Prostate gland (tissue), 2 donors: ENCODE data around the gene ZNF532.

Experiments used
- CTCF ChIP-seq, 4 experiments: fragments of 200-600 bp in 2 of 4; fragments of 450-650 bp in 2 of 4; sonication (generic) in 2 of 4; IDR thresholded peaks; 1 replicate in 3 of 4; 2 replicates in 1 of 4; pipeline ENCODE4 v1.5.1; 2016 to 2019; ENCODE audit warnings: antibody characterized with exemption in 4 of 4, mild to moderate bottlenecking in 2 of 4, moderate library complexity in 2 of 4
- POLR2A ChIP-seq: fragments of 450-650 bp; IDR thresholded peaks from one replicate; pipeline ENCODE4 v1.6.1; 2016; ENCODE audit warnings: antibody characterized with exemption, mild to moderate bottlenecking

GRCh38 chr18:58955001-58955400, 90.3 kb downstream of the ZNF532 start:
- TF ChIP-seq CTCF (IDR thresholded peaks at IDR 0.05) (no peak), POLR2A (no peak)
